ENCODE measurements around the gene WNK2. TPM values are rescaled to one million over a fixed set of nuclear protein-coding genes. Genes with fewer than 3 reads are reported as not detected.
"Not testable (repeated sequence)": the region's sequence is repeated elsewhere in the genome, so short reads cannot be mapped to it uniquely, and the experiment has no call there.

Gene WNK2
- total and polyA plus RNA-seq, 7 donors, result 8.1 to 58.8 (median 35.5) TPM

- WGBS, 3 donors, result 63 to 84% (median 74%) methylated on average over 4 of the region's 4 CpGs
- TF ChIP-seq CTCF (IDR thresholded peaks at IDR 0.05), result no peak
- ATAC-seq, result peak; percentile 23 to 67 (median 60)
- Histone ChIP-seq H3K4me1 (peaks cover 5% of the 10 kb centered on the region), H3K27me3 (ENCODE audit: insufficient read depth in 3 of 3, low read length in 2 of 3) (no peaks in the 10 kb centered on the region), H3K27ac (peak overlapping the region; percentile 62), H3K4me3 (no peak overlapping the region), H3K36me3 (ENCODE audit: insufficient read depth in 1 of 2, low read depth in 1 of 2) (no peaks in the 10 kb centered on the region), H3K9me3 (no peaks in the 10 kb centered on the region)
- intact Hi-C loops (cut with DNase I), result no loop called here
- DNase-seq, result no peak
These were observed 170.5 kb downstream of the WNK2 start for GRCh38 chr9:93354451-93354850.

GRCh38 chr9:93355827-93356226, 171.9 kb downstream of the WNK2 start:
- Histone ChIP-seq H3K27ac (no peak overlapping the region), H3K4me3 (no peak overlapping the region), H3K36me3 (ENCODE audit: insufficient read depth in 1 of 2, low read depth in 1 of 2) (no peaks in the 10 kb centered on the region), H3K27me3 (ENCODE audit: insufficient read depth in 3 of 3, low read length in 2 of 3) (no peaks in the 10 kb centered on the region), H3K4me1 (peaks cover 5% of the 10 kb centered on the region), H3K9me3 (no peaks in the 10 kb centered on the region)
- intact Hi-C loops (cut with DNase I), result no loop called here
- WGBS, 3 donors, result 97 to 98% (median 97%) methylated on average over 2 of the region's 2 CpGs
- no peak for TF ChIP-seq CTCF (IDR thresholded peaks at IDR 0.05)
- DNase-seq (no peak), ATAC-seq (no peak)

GRCh38 chr9:93357649-93358048, 173.7 kb downstream of the WNK2 start:
- ATAC-seq, result no peak
- H3K4me3 ChIP-seq, result no peak overlapping the region
- no peak overlapping the region for H3K27ac ChIP-seq
- H3K36me3 ChIP-seq (ENCODE audit: insufficient read depth in 1 of 2, low read depth in 1 of 2), result no peaks in the 10 kb centered on the region
- peaks cover 5% of the 10 kb centered on the region for H3K4me1 ChIP-seq
- no peak for TF ChIP-seq CTCF (IDR thresholded peaks at IDR 0.05)
- H3K27me3 ChIP-seq (ENCODE audit: insufficient read depth in 3 of 3, low read length in 2 of 3), result no peaks in the 10 kb centered on the region
- DNase-seq, result no peak
- no peaks in the 10 kb centered on the region for H3K9me3 ChIP-seq
- intact Hi-C loops (cut with DNase I), result no loop called here
- 72 to 77% (median 72%) methylated on average over 5 of the region's 5 CpGs for WGBS, 3 donors

GRCh38 chr9:93359907-93360306, 176.0 kb downstream of the WNK2 start:
- H3K27me3 ChIP-seq (ENCODE audit: insufficient read depth in 3 of 3, low read length in 2 of 3); H3K36me3 ChIP-seq (ENCODE audit: insufficient read depth in 1 of 2, low read depth in 1 of 2); DNase-seq; intact Hi-C loops (cut with DNase I); H3K4me3 ChIP-seq; ATAC-seq; H3K27ac ChIP-seq; H3K4me1 ChIP-seq; H3K9me3 ChIP-seq: not testable (repeated sequence)
- WGBS, 3 donors, result 78 to 91% (median 84%) methylated on average over 8 of the region's 8 CpGs

GRCh38 chr9:93361995-93362394, 178.1 kb downstream of the WNK2 start:
- no peak overlapping the region for H3K27ac ChIP-seq
- intact Hi-C loops (cut with DNase I), result no loop called here
- 61 to 66% (median 61%) methylated on average over 3 of the region's 3 CpGs for WGBS, 3 donors

More at GRCh38 chr9:93361995-93362394, 178.1 kb downstream of the WNK2 start:
- no peaks in the 10 kb centered on the region for H3K27me3 ChIP-seq (ENCODE audit: insufficient read depth in 3 of 3, low read length in 2 of 3)
- H3K4me1 ChIP-seq, result no peaks in the 10 kb centered on the region
- DNase-seq (no peak), ATAC-seq (no peak)
- no peaks in the 10 kb centered on the region for H3K9me3 ChIP-seq
- H3K4me3 ChIP-seq, result no peak overlapping the region
- TF ChIP-seq CTCF (IDR thresholded peaks at IDR 0.05), result no peak
- no peaks in the 10 kb centered on the region for H3K36me3 ChIP-seq (ENCODE audit: insufficient read depth in 1 of 2, low read depth in 1 of 2)

All from psoas muscle (tissue), 8 donors.